GM19351 (cell line): ENCODE measurements around the gene KIAA0930.

Source experiments
- ATAC-seq: cut with Tn5 transposase; IDR thresholded peaks from one replicate; pipeline ENCODE4 v1.9.1; 2021; ENCODE audit warnings: mild to moderate bottlenecking, moderate library complexity; ENCODE audit not compliant: unreplicated experiment

The KIAA0930 gene

DNA sequence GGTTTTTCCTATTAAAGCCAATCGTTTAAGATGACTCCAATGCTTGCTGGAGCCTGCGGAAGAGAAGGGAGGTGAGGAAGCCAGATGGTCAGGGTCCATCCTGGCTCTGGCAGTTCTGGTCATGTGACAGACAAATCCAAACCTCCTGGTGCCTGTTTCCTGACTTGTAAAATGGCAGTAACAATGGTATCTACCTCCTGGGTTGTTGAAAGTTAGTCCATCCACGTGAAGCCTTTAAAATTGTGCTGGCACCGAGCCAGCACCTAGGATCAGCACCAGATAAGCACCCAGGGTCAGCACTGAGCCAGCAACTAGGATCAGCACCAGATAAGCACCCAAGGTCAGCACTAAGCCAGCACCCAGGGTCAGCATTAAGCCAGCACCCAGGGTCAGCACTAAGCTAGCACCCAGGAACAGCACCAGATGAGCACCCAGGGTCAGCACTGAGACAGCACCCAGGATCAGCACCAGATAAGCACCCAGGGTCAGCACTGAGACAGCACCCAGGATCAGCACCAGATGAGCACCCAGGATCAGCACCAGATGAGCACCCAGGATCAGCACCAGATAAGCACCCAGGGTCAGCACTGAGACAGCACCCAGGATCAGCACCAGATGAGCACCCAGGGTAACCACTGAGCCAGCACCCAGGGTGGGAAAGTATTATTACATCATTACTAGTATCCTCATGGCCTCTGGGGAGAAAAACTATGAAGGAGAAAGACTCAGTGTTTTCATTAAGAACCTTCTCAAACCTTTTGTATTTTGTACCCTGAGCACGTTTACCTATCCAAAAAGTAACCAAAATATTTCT is 17.2 kb downstream of the KIAA0930 start:
- no peak for ATAC-seq

GRCh38 chr22:45221201-45221600 is 19.5 kb downstream of the KIAA0930 start:
- no peak for ATAC-seq

GRCh38 chr22:45218976-45219375 is 21.7 kb downstream of the KIAA0930 start:
- peak; percentile 57 for ATAC-seq

GRCh38 chr22:45217806-45218205 is 22.9 kb downstream of the KIAA0930 start:
- ATAC-seq = no peak

- ATAC-seq = no peak
These were observed 23.3 kb downstream of the KIAA0930 start for GRCh38 chr22:45217345-45217744.

- no peak for ATAC-seq
These were observed 24.3 kb downstream of the KIAA0930 start for GRCh38 chr22:45216133-45217003.

DNA sequence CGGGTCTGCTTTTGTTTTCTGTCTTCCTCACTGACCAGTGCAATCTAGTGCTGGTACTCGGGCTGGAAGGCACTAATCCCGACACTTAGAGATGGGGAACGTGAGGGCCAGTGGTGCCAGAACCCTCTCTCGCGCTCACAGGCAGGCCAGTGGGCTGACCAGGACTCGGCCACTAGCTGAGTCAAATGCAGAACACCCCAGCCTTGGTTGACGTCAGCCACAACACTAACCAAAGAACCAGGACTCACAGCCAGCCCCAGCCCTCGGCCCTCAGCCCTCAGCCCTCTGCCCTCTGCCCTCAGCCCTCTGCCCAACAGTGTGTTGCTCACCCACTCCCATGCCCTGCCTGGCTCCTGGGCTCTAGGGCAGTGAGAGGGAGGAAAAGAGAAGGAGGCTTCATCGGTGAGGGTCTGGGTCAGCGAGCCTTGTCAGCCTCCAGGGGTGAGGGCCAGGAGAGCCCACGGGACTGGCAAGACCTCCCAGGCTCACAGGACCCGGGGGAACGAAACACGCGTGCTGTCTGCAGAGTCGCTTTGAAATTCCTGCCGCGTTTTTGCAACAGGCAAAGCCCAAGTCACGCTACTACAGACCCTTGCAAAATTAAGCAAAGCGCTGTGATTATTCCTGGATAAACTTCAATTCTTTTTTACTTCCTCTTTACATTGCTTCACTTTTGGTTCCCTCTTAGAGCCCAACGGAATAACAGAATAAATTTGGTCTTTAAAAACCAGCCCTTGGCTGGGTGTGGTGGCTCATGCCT is 27.5 kb downstream of the KIAA0930 start:
- ATAC-seq = no peak

DNA sequence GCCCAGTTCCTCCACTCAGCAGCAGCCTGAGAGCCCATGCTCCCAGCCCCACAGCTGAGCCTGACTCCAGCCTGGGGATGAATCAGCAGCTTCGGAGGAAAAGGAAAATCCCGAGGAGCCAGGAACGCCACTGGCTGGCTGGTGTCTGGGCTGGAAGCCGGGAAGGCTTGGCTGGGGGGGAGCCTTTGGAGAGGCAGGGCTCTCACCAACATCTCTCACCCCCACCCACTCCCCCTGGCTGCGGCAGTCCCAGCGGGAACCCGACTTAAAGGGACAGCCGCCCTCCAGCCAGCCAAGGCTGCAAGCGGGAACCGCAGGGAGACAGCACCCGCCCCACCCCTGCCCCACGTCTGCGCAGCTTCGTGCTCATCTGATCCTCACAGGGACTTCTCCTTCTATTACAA is 28.4 kb downstream of the KIAA0930 start:
- ATAC-seq = no peak

DNA sequence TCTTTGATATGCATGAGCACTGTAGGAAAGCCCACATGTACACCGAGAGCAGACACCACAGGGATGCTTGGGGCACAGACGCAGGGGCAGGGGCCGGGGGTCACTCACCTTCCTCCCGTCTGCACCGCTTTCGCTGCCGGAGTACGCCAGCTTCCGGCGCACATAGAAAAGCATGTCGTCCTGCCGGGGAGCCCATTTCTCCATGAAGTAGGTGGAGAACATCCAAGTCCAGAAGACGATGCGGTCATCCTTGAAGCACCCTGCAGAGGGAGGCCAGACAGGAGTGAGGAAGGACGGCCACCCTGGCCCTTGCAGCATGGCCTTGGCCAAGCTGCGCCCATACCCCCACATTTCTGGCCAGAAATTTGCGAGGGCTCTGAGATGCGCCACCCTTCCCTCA is 28.8 kb downstream of the KIAA0930 start:
- ATAC-seq = no peak

- ATAC-seq = no peak
These were observed 29.3 kb downstream of the KIAA0930 start for GRCh38 chr22:45211435-45211834.

GRCh38 chr22:45210991-45211390 is 29.7 kb downstream of the KIAA0930 start:
- ATAC-seq = no peak

GRCh38 chr22:45210577-45210976 is 30.1 kb downstream of the KIAA0930 start:
- no peak for ATAC-seq

DNA sequence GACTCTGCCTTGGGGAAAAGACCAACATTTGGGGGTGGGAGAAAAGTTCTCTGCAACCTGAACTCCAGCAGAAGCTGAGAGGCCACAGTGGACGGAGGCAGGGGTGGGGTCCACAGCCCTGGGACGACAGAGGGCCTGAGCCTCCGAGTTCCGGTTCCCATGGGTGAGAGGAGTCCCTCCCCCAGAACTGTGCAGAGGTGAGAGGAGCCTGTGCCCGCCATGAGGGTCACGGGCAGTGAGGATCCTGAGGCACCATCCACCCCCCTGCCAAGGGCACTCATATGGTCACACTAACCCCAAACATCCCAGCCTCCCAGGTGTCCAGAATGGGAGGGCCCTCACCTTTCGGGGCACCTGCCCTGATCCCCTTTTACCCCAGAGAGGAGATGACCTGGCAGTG is 30.5 kb downstream of the KIAA0930 start:
- no peak for ATAC-seq

DNA sequence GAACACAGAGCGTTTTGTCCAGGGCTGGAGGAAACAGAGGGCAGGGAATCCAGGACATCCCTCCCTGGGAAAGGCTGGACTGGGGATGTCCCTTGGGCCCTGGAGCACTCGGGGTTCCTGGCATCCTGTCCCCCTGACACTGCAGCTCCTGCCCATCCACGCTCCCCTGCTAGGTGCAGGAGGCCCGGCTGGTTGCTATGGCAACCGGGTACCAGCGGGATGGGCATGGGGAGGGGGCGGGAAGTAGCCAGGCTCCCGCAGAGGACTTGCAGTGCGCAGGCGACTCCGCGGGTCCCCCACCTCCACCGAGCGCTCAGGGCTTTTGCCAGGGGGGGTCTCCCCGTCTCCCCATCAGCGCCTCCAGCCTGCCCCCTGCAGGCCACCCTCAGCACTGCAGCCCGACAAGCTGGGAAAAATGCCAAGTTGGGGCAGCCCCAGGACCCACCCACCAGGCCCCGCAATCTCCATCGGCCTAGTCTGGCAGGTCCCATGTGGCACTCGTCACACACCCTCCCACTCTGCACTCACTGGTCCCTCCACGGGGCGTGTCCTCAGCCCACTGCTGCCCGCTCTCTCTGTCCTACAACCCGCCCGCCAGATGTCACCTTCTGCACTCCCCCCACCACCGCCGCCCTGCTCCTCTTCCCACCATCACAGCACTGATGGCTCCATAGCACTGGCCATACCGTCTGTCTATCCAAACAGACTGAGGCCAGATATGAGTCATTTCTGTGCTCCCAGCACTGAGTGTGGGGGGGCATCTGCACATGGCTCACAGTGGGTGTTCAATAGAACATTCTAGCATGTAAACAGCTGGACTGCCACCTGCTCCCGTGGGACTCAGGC is 31.5 kb downstream of the KIAA0930 start:
- no peak for ATAC-seq

DNA sequence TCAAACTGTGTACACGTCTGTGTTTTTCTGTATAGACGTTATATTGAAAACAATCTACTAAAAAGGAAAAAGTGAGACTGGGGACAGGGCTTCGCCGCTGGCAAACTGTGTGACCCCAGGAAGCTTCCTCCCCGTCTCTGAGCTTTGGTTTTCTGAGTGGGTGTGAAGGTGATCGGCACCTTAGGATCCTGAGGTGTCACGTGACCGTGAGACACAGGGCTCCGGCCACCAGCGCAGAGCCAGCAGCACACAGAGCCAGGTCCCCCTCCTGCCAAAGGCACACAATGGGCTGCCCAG is 32.0 kb downstream of the KIAA0930 start:
- ATAC-seq = no peak

- ATAC-seq = no peak
These were observed 32.6 kb downstream of the KIAA0930 start for GRCh38 chr22:45207981-45208664.

DNA sequence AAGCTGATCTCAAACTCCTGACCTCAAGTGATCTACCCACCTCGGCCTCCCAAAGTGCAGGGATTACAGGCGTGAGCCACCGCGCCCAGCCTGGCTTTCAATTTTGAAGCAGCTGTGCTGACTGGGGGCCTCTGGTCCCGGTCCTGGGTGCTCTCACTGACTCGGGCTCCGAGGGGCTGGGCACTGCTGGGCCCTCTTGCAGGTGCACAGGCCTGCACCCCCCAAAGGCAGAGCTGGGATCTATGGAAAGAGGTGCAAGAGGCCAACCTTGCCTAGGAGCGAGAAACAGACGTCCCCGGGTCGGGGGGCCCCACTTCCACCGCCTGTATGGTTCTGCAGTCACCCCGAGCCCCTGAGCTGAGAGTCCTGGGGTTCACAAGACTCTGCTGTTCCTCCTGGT is 33.2 kb downstream of the KIAA0930 start:
- ATAC-seq = no peak

GRCh38 chr22:45206233-45206632 is 34.5 kb downstream of the KIAA0930 start:
- no peak for ATAC-seq

GRCh38 chr22:45205276-45205925 is 35.3 kb downstream of the KIAA0930 start:
- ATAC-seq = no peak

DNA sequence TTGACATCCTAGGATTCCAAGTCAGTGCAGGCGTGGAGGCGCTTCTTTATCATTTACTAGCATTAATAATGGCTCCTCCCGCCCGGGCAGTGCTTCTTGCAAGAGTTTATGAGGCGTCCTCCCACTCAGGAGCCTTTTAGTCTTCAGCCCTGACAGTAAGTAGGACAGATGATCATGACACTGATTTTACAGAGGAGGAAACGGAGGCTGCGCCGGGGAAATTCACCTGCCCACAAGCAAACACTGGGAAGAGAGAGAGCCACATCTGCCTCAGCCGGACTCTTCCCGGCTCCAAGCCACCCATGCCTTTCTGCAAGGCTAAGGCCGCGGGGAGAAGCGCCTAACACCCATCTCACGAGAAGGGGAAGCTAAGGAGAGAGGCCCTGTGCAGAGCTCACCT is 35.9 kb downstream of the KIAA0930 start:
- no peak for ATAC-seq
